Caco-2 (cell line): ENCODE data around the gene PRKAR1B. TPM values are rescaled to one million over a fixed set of nuclear protein-coding genes. Genes with fewer than 3 reads are reported as not detected.

Experiments
- BruUV-seq: library from RNA; stranded (reverse); fragments of 400-500 nt; replicated peaks from 2 replicates; lab custom pipeline; 2021; lab: Mats Ljungman, UMichigan
- CTCF ChIA-PET: fragments of 300-600 bp; sonication (Branson Sonifier 250); formaldehyde crosslinking; loops from one replicate; lab custom pipeline; 2022; ENCODE audit warnings: antibody characterized with exemption; lab: Charles Lee
- POLR2A ChIA-PET: fragments of 300-600 bp; sonication (Branson Sonifier 250); formaldehyde crosslinking; loops from one replicate; lab custom pipeline; 2022; ENCODE audit warnings: antibody characterized with exemption; lab: Charles Lee
- DNase-seq, 2 experiments: peaks; one replicate each; pipeline versions ENCODE4 v3.0.0 to v3.0.0-alpha.2; 2020 to 2022
- H3K27me3 ChIP-seq: replicated peaks from 2 replicates; pipeline ENCODE4 v1.6.0; 2011; ENCODE audit warnings: low read length; ENCODE audit not compliant: control insufficient read depth, insufficient read depth
- H3K36me3 ChIP-seq: 2 replicates; pipeline ENCODE4 v1.5.1; 2011; ENCODE audit warnings: low read length; ENCODE audit not compliant: control insufficient read depth, insufficient read depth
- H3K4me1 ChIP-seq: fragments of 250-450 bp; sonication (Bioruptor Pico); 2 replicates; pipeline ENCODE4 v1.5.1; 2020; ENCODE audit warnings: mild to moderate bottlenecking
- H3K4me3 ChIP-seq: 2 replicates; pipeline ENCODE4 v1.5.1; 2011; ENCODE audit warnings: low read depth, mild to moderate bottlenecking, control low read depth, low read length
- H3K9me3 ChIP-seq: fragments of 250-450 bp; sonication (Bioruptor Pico); 2 replicates; pipeline ENCODE4 v1.5.1; 2020; ENCODE audit warnings: mild to moderate bottlenecking, moderate library complexity
- H3K27ac Mint-ChIP-seq: one replicate; pipeline ENCODE4 v1.8.0; 2022; ENCODE audit warnings: mixed read lengths; ENCODE audit not compliant: unreplicated experiment
- H3K27me3 Mint-ChIP-seq: one replicate; pipeline ENCODE4 v1.8.0; 2022; ENCODE audit warnings: mixed read lengths; ENCODE audit not compliant: insufficient read depth, unreplicated experiment
- H3K36me3 Mint-ChIP-seq: one replicate; pipeline ENCODE4 v1.8.0; 2022; ENCODE audit warnings: mild to moderate bottlenecking, mixed read lengths; ENCODE audit not compliant: insufficient read depth, unreplicated experiment
- H3K4me1 Mint-ChIP-seq: one replicate; pipeline ENCODE4 v1.8.0; 2022; ENCODE audit warnings: low read depth, mixed read lengths; ENCODE audit not compliant: unreplicated experiment
- H3K4me3 Mint-ChIP-seq: one replicate; pipeline ENCODE4 v1.8.0; 2022; ENCODE audit warnings: mild to moderate bottlenecking, moderate library complexity, mixed read lengths; ENCODE audit not compliant: unreplicated experiment
- H3K9me3 Mint-ChIP-seq: one replicate; pipeline ENCODE4 v1.8.0; 2022; ENCODE audit warnings: mixed read lengths; ENCODE audit not compliant: unreplicated experiment
- CTCF ChIP-seq, 2 experiments: fragments of 200-600 bp in 1 of 2; IDR thresholded peaks; 1 replicate in 1 of 2; 2 replicates in 1 of 2; pipeline versions ENCODE4 v1.5.1 to v1.8.0; 2011 to 2022; ENCODE audit warnings: antibody characterized with exemption in 1 of 2, control low read depth in 1 of 2, inconsistent platforms in 1 of 2, low read depth in 1 of 2, low read length in 1 of 2, mild to moderate bottlenecking in 1 of 2, moderate library complexity in 1 of 2; ENCODE audit not compliant: insufficient read depth in 1 of 2, severe bottlenecking in 1 of 2, unreplicated experiment in 1 of 2
- intact Hi-C: fragments of 100-400 bp; cut with micrococcal nuclease; formaldehyde crosslinking; loops from one replicate; pipeline ENCODE4 v1.10.0; 2022; ENCODE audit not compliant: unreplicated experiment
- total RNA-seq: library from RNA; stranded (reverse); gene quantifications from 2 replicates; pipeline ENCODE4 v1.2.3, GENCODE V29; 2022

PRKAR1B gene
- total RNA-seq, 1 experiment from 2014 or later = 56.6 TPM

- no peaks in the 10 kb centered on the region for H3K27me3 ChIP-seq
- DNase-seq = no peak
- Mint-ChIP-seq H3K9me3 (no peaks in the 10 kb centered on the region), H3K4me1 (no peaks in the 10 kb centered on the region), H3K27ac (no peak overlapping the region), H3K27me3 (no peaks in the 10 kb centered on the region), H3K36me3 (peaks cover 6% of the 10 kb centered on the region), H3K4me3 (no peak overlapping the region)
- CTCF ChIA-PET = no interaction called here
- no peaks in the 10 kb centered on the region; the same call in 1 of the 2 replicates for H3K36me3 ChIP-seq
- H3K9me3 ChIP-seq = peaks cover 6% of the 10 kb centered on the region; the same call in 1 of the 2 replicates
- POLR2A ChIA-PET = no interaction called here
- BruUV-seq = no TSS peak
- intact Hi-C loops = no loop called here
- TF ChIP-seq CTCF (IDR thresholded peaks at IDR 0.05; ENCODE audit: insufficient read depth in 1 of 2, low read depth in 1 of 2, low read length in 1 of 2, severe bottlenecking in 1 of 2, unreplicated experiment in 1 of 2) = no peak
- no peak overlapping the region for H3K4me3 ChIP-seq
- H3K4me1 ChIP-seq = no peaks in the 10 kb centered on the region
Measured at GRCh38 chr7:646487-646886, 80.6 kb downstream of the PRKAR1B start.

GRCh38 chr7:645606-646005 is 81.5 kb downstream of the PRKAR1B start:
- intact Hi-C loops = no loop called here
- no peaks in the 10 kb centered on the region for H3K27me3 Mint-ChIP-seq
- Histone ChIP-seq H3K27me3 (no peaks in the 10 kb centered on the region), H3K36me3 (no peaks in the 10 kb centered on the region; the same call in 1 of the 2 replicates), H3K4me1 (no peaks in the 10 kb centered on the region), H3K4me3 (no peak overlapping the region), H3K9me3 (peaks cover 6% of the 10 kb centered on the region; the same call in 1 of the 2 replicates)
- no peaks in the 10 kb centered on the region for H3K4me1 Mint-ChIP-seq
- H3K36me3 Mint-ChIP-seq = peaks cover 6% of the 10 kb centered on the region
- DNase-seq = no peak
- no peaks in the 10 kb centered on the region for H3K9me3 Mint-ChIP-seq
- ChIA-PET CTCF (no interaction called here), POLR2A (no interaction called here)
- no peak overlapping the region for H3K4me3 Mint-ChIP-seq
- no peak for TF ChIP-seq CTCF (IDR thresholded peaks at IDR 0.05; ENCODE audit: insufficient read depth in 1 of 2, low read depth in 1 of 2, low read length in 1 of 2, severe bottlenecking in 1 of 2, unreplicated experiment in 1 of 2)
- no peak overlapping the region for H3K27ac Mint-ChIP-seq
- no TSS peak for BruUV-seq

- Histone ChIP-seq H3K4me3 (no peak overlapping the region), H3K9me3 (peaks cover 6% of the 10 kb centered on the region; the same call in 1 of the 2 replicates), H3K4me1 (no peaks in the 10 kb centered on the region), H3K36me3 (no peaks in the 10 kb centered on the region; the same call in 1 of the 2 replicates), H3K27me3 (no peaks in the 10 kb centered on the region)
- no peak overlapping the region for H3K27ac Mint-ChIP-seq
- H3K27me3 Mint-ChIP-seq = no peaks in the 10 kb centered on the region
- CTCF ChIA-PET = no interaction called here
- no peaks in the 10 kb centered on the region for H3K4me1 Mint-ChIP-seq
- peaks cover 6% of the 10 kb centered on the region for H3K36me3 Mint-ChIP-seq
- no peaks in the 10 kb centered on the region for H3K9me3 Mint-ChIP-seq
- intact Hi-C loops = no loop called here
- no peak for DNase-seq
- no TSS peak for BruUV-seq
- POLR2A ChIA-PET = no interaction called here
- H3K4me3 Mint-ChIP-seq = no peak overlapping the region
- no peak for TF ChIP-seq CTCF (IDR thresholded peaks at IDR 0.05; ENCODE audit: insufficient read depth in 1 of 2, low read depth in 1 of 2, low read length in 1 of 2, severe bottlenecking in 1 of 2, unreplicated experiment in 1 of 2)
Measured at GRCh38 chr7:644381-645305, 82.4 kb downstream of the PRKAR1B start.
